ENCODE measurements around the gene CNBD2. TPM values are rescaled to one million over a fixed set of nuclear protein-coding genes. Genes with fewer than 3 reads are reported as not detected.
"Not testable (repeated sequence)": the region's sequence is repeated elsewhere in the genome, so short reads cannot be mapped to it uniquely, and the experiment has no call there.

CNBD2 gene
- total and polyA plus RNA-seq, 2 experiments from 2014 or later = 1.7 to 6.6 TPM

DNA sequence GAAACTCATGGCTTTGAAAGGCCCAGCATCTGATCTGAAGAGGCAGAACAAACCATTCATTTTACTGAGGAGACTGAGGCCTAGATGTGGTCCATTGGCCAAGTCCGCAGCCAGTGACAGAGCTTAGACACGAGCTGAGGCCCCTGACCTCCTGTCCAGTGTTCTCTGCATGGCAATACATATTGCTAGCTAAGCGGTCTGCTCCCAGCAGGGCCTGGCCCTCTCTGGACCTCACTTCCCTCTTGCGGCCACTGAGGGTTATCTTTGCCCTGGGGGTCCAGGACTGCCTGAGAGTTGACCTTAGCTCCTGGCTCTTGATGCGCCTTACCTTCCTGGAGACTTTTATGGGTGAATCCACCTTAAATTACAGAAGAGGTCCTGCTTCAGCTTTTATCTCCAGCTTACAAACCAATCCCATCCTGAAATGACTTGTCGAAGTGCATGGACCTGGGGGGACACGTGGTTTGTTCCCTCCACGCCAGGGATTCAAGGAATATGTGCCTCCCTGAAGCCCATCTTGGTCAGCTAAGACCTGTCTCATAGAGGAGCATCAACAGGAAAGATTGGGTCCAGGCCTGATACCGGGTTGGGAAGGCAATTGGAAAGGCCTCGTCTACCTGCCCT, 75.6 kb downstream of the CNBD2 start:
- Histone ChIP-seq H4K20me1 (ENCODE audit: insufficient read depth) (peaks cover 42% of the 10 kb centered on the region), H3K9ac (no peak overlapping the region), H3F3A (ENCODE audit: insufficient read depth) (peaks cover 28% of the 10 kb centered on the region), H3K9me3 (ENCODE audit: low read depth) (no peaks in the 10 kb centered on the region), H3K4me3 (no peak overlapping the region), H3K9me2 (ENCODE audit: insufficient read depth) (no peaks in the 10 kb centered on the region), H3K27ac (no peak overlapping the region), H3K79me2 (ENCODE audit: insufficient read depth) (peaks cover 70% of the 10 kb centered on the region), H3K36me3 (ENCODE audit: low read depth) (peaks cover 12% of the 10 kb centered on the region; the same call in 1 of the 2 replicates), H3K4me1 (ENCODE audit: insufficient read depth) (peaks cover 15% of the 10 kb centered on the region), H3K27me3 (replicated peaks; ENCODE audit: insufficient read depth) (no peaks in the 10 kb centered on the region), H3K4me2 (ENCODE audit: unreplicated experiment) (no peak overlapping the region), H2AFZ (no peak overlapping the region)
- 94 to 96% methylated on average over 10 of the region's 10 CpGs for WGBS, 2 experiments (ENCODE audit: low coverage in 1 of 2, low lambda C conversion rate in 2 of 2, missing lambda C conversion rate in 2 of 2)
- in situ Hi-C loops (cut with MboI) = no loop called here
- no peak for TF ChIP-seq EZH2phosphoT487 (IDR thresholded peaks at IDR 0.05; ENCODE audit: insufficient read depth, low read depth)
- no peak for TF ChIP-seq EZH2 (IDR thresholded peaks at IDR 0.05; ENCODE audit: insufficient read depth, poor library complexity, severe bottlenecking)
- DNase-seq = no peak

DNA sequence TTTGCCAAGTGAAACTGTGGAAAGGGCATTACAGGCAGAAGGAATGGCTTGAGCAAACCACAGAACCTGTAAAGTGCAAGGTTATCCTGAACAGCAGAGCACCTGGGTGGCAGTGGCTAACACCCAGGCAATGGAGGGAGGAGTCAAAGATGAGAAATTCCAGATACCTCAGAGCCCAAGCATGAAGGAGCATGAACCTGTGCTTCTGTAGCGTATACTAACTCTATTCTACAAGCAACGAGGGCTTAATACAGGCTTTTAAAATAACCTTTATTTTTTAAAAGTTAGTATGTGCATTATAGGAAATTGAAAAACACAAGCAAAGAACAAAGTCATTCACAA, 77.0 kb downstream of the CNBD2 start:
- no peak for DNase-seq
- in situ Hi-C loops (cut with MboI) = no loop called here
- no peaks in the 10 kb centered on the region for H3K27me3 ChIP-seq (replicated peaks; ENCODE audit: insufficient read depth)
- H3K36me3 ChIP-seq (ENCODE audit: low read depth) = peaks cover 12% of the 10 kb centered on the region; the same call in 1 of the 2 replicates
- H3K9ac ChIP-seq = no peak overlapping the region
- no peak overlapping the region for H3K4me3 ChIP-seq
- no peak overlapping the region for H3K4me2 ChIP-seq (ENCODE audit: unreplicated experiment)
- peaks cover 28% of the 10 kb centered on the region for H3F3A ChIP-seq (ENCODE audit: insufficient read depth)
- H3K27ac ChIP-seq = no peak overlapping the region
- WGBS, 2 experiments (ENCODE audit: low coverage in 1 of 2, low lambda C conversion rate in 2 of 2, missing lambda C conversion rate in 2 of 2) = 72 to 75% methylated on average over 2 of the region's 2 CpGs
- no peak overlapping the region for H2AFZ ChIP-seq
- peaks cover 15% of the 10 kb centered on the region for H3K4me1 ChIP-seq (ENCODE audit: insufficient read depth)
- H4K20me1 ChIP-seq (ENCODE audit: insufficient read depth) = peaks cover 42% of the 10 kb centered on the region
- peaks cover 83% of the 10 kb centered on the region for H3K79me2 ChIP-seq (ENCODE audit: insufficient read depth)
- no peaks in the 10 kb centered on the region for H3K9me3 ChIP-seq (ENCODE audit: low read depth)
- TF ChIP-seq EZH2 (IDR thresholded peaks at IDR 0.05; ENCODE audit: insufficient read depth, poor library complexity, severe bottlenecking) (no peak), EZH2phosphoT487 (IDR thresholded peaks at IDR 0.05; ENCODE audit: insufficient read depth, low read depth) (no peak)
- no peaks in the 10 kb centered on the region for H3K9me2 ChIP-seq (ENCODE audit: insufficient read depth)

DNA sequence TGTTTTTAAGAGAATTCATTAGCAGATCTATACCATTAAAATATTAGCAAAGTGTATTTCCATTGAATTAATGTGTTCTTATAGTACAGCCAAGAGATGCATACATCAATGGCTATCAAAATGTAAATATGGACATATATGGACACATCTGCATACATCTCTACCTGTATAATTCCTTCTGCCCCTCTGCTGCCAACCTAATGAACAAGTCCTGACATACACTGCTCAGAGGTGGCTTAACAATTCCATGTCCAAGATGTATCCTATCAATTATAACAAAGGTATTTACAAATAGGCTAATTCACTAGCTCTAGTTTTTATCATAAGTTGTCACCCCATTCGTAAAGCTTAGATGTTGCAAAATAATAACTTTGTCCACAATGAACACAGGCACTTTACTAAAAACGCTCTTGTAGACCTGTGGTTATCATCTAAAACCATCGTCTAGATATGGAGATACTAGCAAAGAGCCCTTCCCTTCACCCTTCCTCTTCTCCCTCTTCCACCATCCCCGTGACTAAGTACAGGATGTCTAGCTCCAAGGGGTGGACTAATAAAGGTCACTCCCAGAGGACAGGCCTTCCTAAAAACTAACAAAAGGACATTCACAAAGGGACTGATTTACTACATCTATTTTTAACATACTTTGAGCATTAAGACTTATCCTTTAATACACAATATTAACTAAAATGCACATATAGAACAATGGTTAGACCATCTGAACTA, 77.8 kb downstream of the CNBD2 start:
- Histone ChIP-seq H3K4me3 (peak overlapping the region; percentile 16; the same call in 1 of the 2 replicates), H3K36me3 (ENCODE audit: low read depth) (peaks cover 12% of the 10 kb centered on the region; the same call in 1 of the 2 replicates), H3K79me2 (ENCODE audit: insufficient read depth) (peaks cover 87% of the 10 kb centered on the region), H4K20me1 (ENCODE audit: insufficient read depth) (peaks cover 42% of the 10 kb centered on the region), H3F3A (ENCODE audit: insufficient read depth) (peaks cover 28% of the 10 kb centered on the region), H3K4me1 (ENCODE audit: insufficient read depth) (peaks cover 19% of the 10 kb centered on the region), H3K4me2 (ENCODE audit: unreplicated experiment) (peak overlapping the region; percentile 42)
- DNase-seq; H3K9me3 ChIP-seq (ENCODE audit: low read depth); H2AFZ ChIP-seq; in situ Hi-C loops (cut with MboI); H3K27ac ChIP-seq; H3K27me3 ChIP-seq (replicated peaks; ENCODE audit: insufficient read depth); H3K9me2 ChIP-seq (ENCODE audit: insufficient read depth); H3K9ac ChIP-seq: not testable (repeated sequence)
- WGBS, 2 experiments (ENCODE audit: low coverage in 1 of 2, low lambda C conversion rate in 2 of 2, missing lambda C conversion rate in 2 of 2) = 92 to 95% methylated on average over 4 of the region's 4 CpGs

DNA sequence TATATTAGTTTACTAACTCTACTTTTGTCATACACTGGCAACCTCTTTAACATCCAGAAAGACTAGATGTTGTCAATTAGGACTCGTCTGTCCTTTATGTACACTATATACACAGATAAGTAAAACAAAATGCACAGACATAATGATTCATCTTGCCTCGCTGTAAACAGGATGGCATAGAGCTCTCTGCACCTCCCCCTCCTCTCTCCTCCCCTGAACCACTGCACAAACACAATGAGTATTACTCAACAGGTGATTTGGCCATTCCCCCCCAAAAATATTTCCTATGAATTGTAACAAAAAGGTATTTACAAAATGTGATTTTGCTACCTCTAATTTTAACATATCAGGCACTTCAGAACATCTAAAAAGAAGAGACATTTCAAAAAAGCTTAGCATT, 81.0 kb downstream of the CNBD2 start:
- H3K27me3 ChIP-seq (replicated peaks; ENCODE audit: insufficient read depth); H2AFZ ChIP-seq; H3K9me3 ChIP-seq (ENCODE audit: low read depth); H3K9me2 ChIP-seq (ENCODE audit: insufficient read depth); in situ Hi-C loops (cut with MboI); H3K27ac ChIP-seq: not testable (repeated sequence)
- WGBS, 2 experiments (ENCODE audit: low coverage in 1 of 2, low lambda C conversion rate in 2 of 2, missing lambda C conversion rate in 2 of 2) = 1 to 4% methylated on average over 2 of the region's 2 CpGs
- H3K9ac ChIP-seq = peak overlapping the region; percentile 99
- peaks cover 20% of the 10 kb centered on the region for H3K4me1 ChIP-seq (ENCODE audit: insufficient read depth)
- peak overlapping the region; percentile 85 for H3K4me2 ChIP-seq (ENCODE audit: unreplicated experiment)
- peaks cover 64% of the 10 kb centered on the region for H3K79me2 ChIP-seq (ENCODE audit: insufficient read depth)
- peaks cover 28% of the 10 kb centered on the region for H3F3A ChIP-seq (ENCODE audit: insufficient read depth)
- H3K36me3 ChIP-seq (ENCODE audit: low read depth) = peaks cover 12% of the 10 kb centered on the region; the same call in 1 of the 2 replicates
- peaks cover 35% of the 10 kb centered on the region for H4K20me1 ChIP-seq (ENCODE audit: insufficient read depth)
- DNase-seq = peak; percentile 28
- peak overlapping the region; percentile 87 for H3K4me3 ChIP-seq

All from GM23248 (cell line).